Lower leg skin (tissue), 4 donors: ENCODE results near the gene NONO. TPM values are rescaled to one million over a fixed set of nuclear protein-coding genes. Genes with fewer than 3 reads are reported as not detected.
"Not testable (repeated sequence)": the region's sequence is repeated elsewhere in the genome, so short reads cannot be mapped to it uniquely, and the experiment has no call there.

Source experiments
- DNase-seq, 2 donors: peaks; one replicate each; pipeline ENCODE4 v3.0.0-alpha.2; 2019; ENCODE audit warnings: low spot score in 2 of 2
- H3K4me3 ChIP-seq: fragments of 200-600 bp; sonication (generic); 2 replicates; pipeline ENCODE4 v1.5.1; 2017; ENCODE audit warnings: mild to moderate bottlenecking, low read depth; ENCODE audit not compliant: poor library complexity, severe bottlenecking
- POLR2A ChIP-seq, 2 donors: fragments of 450-650 bp; IDR thresholded peaks; one replicate each; pipeline ENCODE4 v1.6.1; 2016 to 2017; ENCODE audit warnings: antibody characterized with exemption in 2 of 2, mild to moderate bottlenecking in 1 of 2, moderate library complexity in 1 of 2
- WGBS, 2 donors: methylation state at CpG; one replicate each; pipeline ENCODE4 v1.1.5; 2018; 5-methylcytosine and 5-hydroxymethylcytosine counted together
- intact Hi-C: fragments of 100-400 bp; cut with DNase I; formaldehyde crosslinking; loops from one replicate; pipeline ENCODE4 v1.15.0; 2023; ENCODE audit warnings: low total_unique reads
- total RNA-seq, 4 donors: library from RNA; depleted of rRNA; stranded (reverse); fragments of >200 nt; gene quantifications; one replicate each; pipeline ENCODE4 v1.1.0, GENCODE V29; 2016
- TF ChIP-seq, protein P1 (sequence below), 3 donors: fragments of 450-650 bp; IDR thresholded peaks; one replicate each; pipeline ENCODE4 v1.5.1; 2016; ENCODE audit warnings: antibody characterized with exemption in 3 of 3, mild to moderate bottlenecking in 3 of 3, moderate library complexity in 2 of 3

The NONO gene
- total RNA-seq, 4 donors from 2014 or later = 166 to 216 (median 191) TPM

- peak in 1 of 2 donors; percentile 74 for DNase-seq
- 22 to 47% methylated on average over 16 of the region's 16 CpGs for whole genome bisulfite sequencing, 2 donors
- intact Hi-C loops = no loop called here
Measured at GRCh38 chrX:71282514-71283402, 677 bp upstream of the NONO start.

GRCh38 chrX:71285929-71286328 is 2.5 kb downstream of the NONO start:
- intact Hi-C loops = no loop called here
- H3K4me3 ChIP-seq = no peak overlapping the region
- TF ChIP-seq POLR2A (IDR thresholded peaks at IDR 0.05) = no peak
- TF ChIP-seq, protein P1, sequence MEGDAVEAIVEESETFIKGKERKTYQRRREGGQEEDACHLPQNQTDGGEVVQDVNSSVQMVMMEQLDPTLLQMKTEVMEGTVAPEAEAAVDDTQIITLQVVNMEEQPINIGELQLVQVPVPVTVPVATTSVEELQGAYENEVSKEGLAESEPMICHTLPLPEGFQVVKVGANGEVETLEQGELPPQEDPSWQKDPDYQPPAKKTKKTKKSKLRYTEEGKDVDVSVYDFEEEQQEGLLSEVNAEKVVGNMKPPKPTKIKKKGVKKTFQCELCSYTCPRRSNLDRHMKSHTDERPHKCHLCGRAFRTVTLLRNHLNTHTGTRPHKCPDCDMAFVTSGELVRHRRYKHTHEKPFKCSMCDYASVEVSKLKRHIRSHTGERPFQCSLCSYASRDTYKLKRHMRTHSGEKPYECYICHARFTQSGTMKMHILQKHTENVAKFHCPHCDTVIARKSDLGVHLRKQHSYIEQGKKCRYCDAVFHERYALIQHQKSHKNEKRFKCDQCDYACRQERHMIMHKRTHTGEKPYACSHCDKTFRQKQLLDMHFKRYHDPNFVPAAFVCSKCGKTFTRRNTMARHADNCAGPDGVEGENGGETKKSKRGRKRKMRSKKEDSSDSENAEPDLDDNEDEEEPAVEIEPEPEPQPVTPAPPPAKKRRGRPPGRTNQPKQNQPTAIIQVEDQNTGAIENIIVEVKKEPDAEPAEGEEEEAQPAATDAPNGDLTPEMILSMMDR (IDR thresholded peaks at IDR 0.05) = no peak
- no peak for DNase-seq

More at GRCh38 chrX:71282514-71283402, 677 bp upstream of the NONO start:
- TF ChIP-seq, protein P1 (IDR thresholded peaks at IDR 0.05) = no peak
- TF ChIP-seq POLR2A (IDR thresholded peaks at IDR 0.05) = no peak
- no peak overlapping the region for H3K4me3 ChIP-seq

- no peak overlapping the region for H3K4me3 ChIP-seq
- 77 to 81% methylated on average over 6 of the region's 6 CpGs for whole genome bisulfite sequencing, 2 donors
- no peak for TF ChIP-seq POLR2A (IDR thresholded peaks at IDR 0.05)
- DNase-seq = no peak
- intact Hi-C loops = no loop called here
Measured at GRCh38 chrX:71291381-71291780, 7.9 kb downstream of the NONO start.

- DNase-seq = no peak
- intact Hi-C loops = no loop called here
- H3K4me3 ChIP-seq = no peak overlapping the region
- no peak for TF ChIP-seq POLR2A (IDR thresholded peaks at IDR 0.05)
- 82 to 89% methylated on average over 7 of the region's 7 CpGs for WGBS, 2 donors
Measured at GRCh38 chrX:71292669-71293365, 9.4 kb downstream of the NONO start.

DNA sequence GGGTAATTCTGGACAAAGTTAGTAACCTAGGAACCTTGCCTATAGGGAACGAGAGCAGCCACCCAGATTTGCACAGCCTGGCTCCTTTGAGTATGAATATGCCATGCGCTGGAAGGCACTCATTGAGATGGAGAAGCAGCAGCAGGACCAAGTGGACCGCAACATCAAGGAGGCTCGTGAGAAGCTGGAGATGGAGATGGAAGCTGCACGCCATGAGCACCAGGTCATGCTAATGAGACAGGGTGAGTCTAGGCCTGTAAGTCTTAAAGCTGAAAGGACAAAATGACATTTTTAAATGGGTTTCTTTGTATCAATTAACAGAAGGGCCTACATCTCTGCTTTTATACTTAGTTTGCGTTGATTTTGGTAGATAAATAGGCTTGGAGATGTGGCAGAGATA is 13.4 kb downstream of the NONO start:
- H3K4me3 ChIP-seq = no peak overlapping the region
- intact Hi-C loops = no loop called here
- WGBS, 2 donors = 93 to 96% methylated on average over 6 of the region's 6 CpGs
- no peak for DNase-seq
- TF ChIP-seq, protein P1 (IDR thresholded peaks at IDR 0.05) = no peak
- no peak for TF ChIP-seq POLR2A (IDR thresholded peaks at IDR 0.05)

DNA sequence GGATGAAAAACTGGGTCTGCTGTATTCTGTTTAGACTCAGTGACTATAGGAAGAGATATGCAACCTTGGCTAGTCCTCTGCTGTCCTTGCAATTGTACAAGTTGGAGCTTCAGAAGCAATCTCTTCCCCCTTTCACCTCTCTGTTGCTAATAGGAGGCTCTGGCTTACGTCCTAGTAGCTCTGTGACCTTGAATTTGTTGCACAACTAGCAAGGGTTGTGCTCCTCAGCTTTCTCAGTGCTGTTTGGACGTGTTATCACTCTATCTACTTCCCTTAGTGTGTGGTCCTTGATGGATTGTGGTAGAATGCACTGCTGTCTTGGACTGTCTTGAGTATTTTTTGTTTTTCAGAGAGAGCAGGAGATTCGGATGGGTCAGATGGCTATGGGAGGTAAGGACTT is 14.7 kb downstream of the NONO start:
- intact Hi-C loops = no loop called here
- WGBS, 2 donors = 57 to 92% methylated on average over 3 of the region's 3 CpGs
- TF ChIP-seq POLR2A (IDR thresholded peaks at IDR 0.05) = no peak
- TF ChIP-seq, protein P1 (IDR thresholded peaks at IDR 0.05) = no peak
- DNase-seq = no peak
- H3K4me3 ChIP-seq = no peak overlapping the region

DNA sequence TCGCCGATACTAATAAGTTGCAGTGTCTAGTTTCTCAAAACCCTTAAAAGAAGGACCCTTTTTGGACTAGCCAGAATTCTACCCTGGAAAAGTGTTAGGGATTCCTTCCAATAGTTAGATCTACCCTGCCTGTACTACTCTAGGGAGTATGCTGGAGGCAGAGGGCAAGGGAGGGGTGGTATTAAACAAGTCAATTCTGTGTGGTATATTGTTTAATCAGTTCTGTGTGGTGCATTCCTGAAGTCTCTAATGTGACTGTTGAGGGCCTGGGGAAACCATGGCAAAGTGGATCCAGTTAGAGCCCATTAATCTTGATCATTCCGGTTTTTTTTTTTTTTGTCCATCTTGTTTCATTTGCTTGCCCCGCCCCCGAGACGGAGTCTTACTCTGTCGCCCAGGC is 16.6 kb downstream of the NONO start:
- WGBS, 2 donors = 81 to 85% methylated on average over 7 of the region's 7 CpGs
- H3K4me3 ChIP-seq, intact Hi-C loops, DNase-seq: not testable (repeated sequence)

DNA sequence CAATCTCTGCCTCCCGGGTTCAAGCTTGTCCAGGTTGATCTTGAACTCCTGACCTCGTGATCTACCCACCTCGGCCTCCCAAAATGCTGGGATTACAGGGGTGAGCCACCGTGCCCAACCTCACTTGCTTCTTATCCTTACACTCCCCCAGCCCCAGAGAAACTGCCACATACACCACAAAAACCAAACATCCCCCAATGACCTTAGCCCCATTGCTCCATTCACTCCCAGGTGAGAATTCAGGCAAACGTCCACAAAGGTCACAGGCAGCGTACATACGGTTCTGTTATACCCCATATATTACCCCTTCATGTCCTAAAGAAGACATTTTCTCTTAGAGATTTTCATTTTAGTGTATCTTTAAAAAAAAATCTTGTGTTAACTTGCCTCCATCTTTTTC is 17.1 kb downstream of the NONO start:
- intact Hi-C loops, H3K4me3 ChIP-seq: not testable (repeated sequence)
- 79 to 82% methylated on average over 7 of the region's 7 CpGs for WGBS, 2 donors
- peak in 1 of 2 donors; percentile 72 for DNase-seq
